ENCODE measurements around the gene ETV3. TPM values are rescaled to one million over a fixed set of nuclear protein-coding genes. Genes with fewer than 3 reads are reported as not detected.

Gene ETV3
- total RNA-seq, 2 donors from 2014 or later = 23.4 to 33.3 TPM

DNA sequence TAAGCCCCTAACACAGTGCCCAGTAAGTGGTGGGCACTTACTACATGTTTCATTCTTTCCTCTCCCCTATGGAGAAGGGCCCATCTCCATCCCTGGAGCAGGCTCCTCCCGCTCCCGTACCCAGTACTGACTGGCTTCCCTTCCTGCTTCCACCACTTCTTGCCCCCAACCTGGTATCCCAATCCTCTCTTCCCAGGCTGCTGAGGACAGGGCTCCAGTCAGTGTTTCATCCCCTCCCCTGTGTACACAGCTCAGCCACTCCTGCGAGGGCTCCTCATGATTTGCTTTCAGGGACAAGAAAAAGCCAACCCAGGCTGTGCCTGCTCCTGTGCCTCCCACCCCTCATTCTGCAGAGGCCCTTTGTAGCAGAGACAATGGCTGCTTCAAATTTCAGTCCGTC is 20.8 kb upstream of the ETV3 start:
- Histone ChIP-seq H3K4me1 (replicated peaks) (no peaks in the 10 kb centered on the region), H3K9me3 (no peaks in the 10 kb centered on the region), H3K4me3 (no peak overlapping the region), H3K27me3 (replicated peaks; ENCODE audit: insufficient read depth) (no peaks in the 10 kb centered on the region), H3K27ac (no peak overlapping the region), H3K36me3 (no peaks in the 10 kb centered on the region)
- DNase-seq (ENCODE audit: low spot score) = no peak
- intact Hi-C loops (cut with DNase I) = no loop called here
- TF ChIP-seq POLR2A (IDR thresholded peaks at IDR 0.05) (no peak), POLR2AphosphoS5 (IDR thresholded peaks at IDR 0.05) (no peak)
- TF ChIP-seq, protein P1, sequence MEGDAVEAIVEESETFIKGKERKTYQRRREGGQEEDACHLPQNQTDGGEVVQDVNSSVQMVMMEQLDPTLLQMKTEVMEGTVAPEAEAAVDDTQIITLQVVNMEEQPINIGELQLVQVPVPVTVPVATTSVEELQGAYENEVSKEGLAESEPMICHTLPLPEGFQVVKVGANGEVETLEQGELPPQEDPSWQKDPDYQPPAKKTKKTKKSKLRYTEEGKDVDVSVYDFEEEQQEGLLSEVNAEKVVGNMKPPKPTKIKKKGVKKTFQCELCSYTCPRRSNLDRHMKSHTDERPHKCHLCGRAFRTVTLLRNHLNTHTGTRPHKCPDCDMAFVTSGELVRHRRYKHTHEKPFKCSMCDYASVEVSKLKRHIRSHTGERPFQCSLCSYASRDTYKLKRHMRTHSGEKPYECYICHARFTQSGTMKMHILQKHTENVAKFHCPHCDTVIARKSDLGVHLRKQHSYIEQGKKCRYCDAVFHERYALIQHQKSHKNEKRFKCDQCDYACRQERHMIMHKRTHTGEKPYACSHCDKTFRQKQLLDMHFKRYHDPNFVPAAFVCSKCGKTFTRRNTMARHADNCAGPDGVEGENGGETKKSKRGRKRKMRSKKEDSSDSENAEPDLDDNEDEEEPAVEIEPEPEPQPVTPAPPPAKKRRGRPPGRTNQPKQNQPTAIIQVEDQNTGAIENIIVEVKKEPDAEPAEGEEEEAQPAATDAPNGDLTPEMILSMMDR (IDR thresholded peaks at IDR 0.05) = no peak
- WGBS = 63% methylated on average over 4 of the region's 4 CpGs

DNA sequence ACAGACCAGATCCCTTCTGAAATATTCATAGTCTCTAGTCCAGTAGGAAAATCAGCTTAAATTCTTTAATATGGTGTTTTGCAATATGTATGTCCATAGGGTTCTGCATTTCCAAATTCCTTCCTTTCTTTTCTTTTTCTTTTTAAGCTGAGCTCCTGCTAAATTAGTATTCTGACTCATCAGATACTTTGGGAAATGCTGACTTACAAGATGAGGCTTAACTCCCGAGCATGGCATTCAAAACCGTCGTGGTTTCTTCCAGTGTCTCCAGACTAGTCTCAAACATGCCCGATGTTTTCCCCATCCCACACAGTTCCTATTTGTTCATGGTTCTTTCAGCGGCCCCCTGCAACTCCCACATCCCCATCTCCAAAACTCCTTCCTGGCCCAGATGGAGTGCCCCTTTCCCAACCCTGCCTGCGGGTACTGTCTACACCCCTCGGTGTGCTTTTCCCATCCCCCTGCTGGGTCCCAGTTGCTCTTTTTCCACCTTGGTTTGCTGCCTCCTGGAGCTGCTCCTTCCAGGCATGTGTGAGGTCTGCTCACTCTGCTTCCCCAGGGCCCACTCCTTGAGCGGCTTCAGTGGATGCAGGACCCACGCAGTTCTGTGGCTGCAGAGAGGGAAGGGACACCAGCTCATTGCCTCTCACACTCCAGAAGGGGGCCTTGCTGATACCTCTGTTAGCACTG is 19.5 kb upstream of the ETV3 start:
- Histone ChIP-seq H3K36me3 (no peaks in the 10 kb centered on the region), H3K4me1 (replicated peaks) (no peaks in the 10 kb centered on the region), H3K4me3 (no peak overlapping the region), H3K27me3 (replicated peaks; ENCODE audit: insufficient read depth) (no peaks in the 10 kb centered on the region), H3K9me3 (no peaks in the 10 kb centered on the region), H3K27ac (no peak overlapping the region)
- TF ChIP-seq, protein P1 (IDR thresholded peaks at IDR 0.05) = no peak
- TF ChIP-seq POLR2A (IDR thresholded peaks at IDR 0.05) (no peak), POLR2AphosphoS5 (IDR thresholded peaks at IDR 0.05) (no peak)
- DNase-seq (ENCODE audit: low spot score) = no peak
- WGBS = 72% methylated on average over 9 of the region's 9 CpGs
- intact Hi-C loops (cut with DNase I) = no loop called here

DNA sequence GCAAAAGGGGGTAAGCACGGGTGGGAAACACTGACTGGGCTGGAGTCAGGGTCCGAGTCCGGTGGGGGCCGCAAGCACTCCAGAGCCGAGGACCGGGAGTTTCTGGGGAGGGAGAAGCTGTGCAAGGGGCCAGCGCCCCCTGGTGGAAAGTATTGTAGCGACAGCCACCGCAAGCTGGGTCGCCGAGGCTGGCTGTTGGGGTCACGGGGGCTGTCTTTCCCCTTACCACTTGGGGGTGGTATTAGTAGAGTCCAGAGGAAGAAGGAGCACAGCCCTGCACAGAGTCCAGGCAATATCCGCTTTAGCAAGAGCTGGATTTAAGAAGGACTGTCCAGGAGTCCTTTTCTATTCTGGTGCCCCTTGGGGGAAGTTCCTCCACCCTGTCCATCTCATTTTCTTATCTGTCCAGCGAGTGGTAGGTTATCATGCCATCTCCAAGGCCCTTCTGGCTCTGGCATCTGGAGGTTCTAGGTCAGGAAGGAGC is 17.9 kb upstream of the ETV3 start:
- intact Hi-C loops (cut with DNase I) = loop anchor here (1.0 kb wide), 1 partner anchor 66 kb away; no protein-coding TSS in a partner anchor

DNA sequence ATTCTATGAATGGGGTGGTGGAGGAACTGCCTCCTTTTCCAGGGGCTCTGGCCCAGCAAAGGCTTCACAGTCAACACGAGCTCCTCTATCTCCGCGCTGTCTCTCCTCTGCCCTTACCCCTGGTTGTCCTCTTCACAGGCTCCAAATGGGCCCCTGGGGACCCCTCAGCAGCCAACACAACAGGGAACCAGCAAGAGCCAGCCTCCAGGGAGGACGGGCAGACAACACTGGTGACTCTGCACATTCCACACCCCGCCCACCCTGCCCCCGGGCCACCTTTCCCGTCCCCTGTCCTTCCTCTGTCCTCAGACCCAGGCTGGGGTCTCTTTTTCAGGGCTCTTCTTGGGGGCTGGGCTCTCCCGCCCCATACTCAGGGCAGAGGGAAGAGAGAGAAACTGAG is 17.5 kb upstream of the ETV3 start:
- Histone ChIP-seq H3K4me3 (no peak overlapping the region), H3K36me3 (no peaks in the 10 kb centered on the region), H3K27ac (no peak overlapping the region), H3K9me3 (no peaks in the 10 kb centered on the region), H3K27me3 (replicated peaks; ENCODE audit: insufficient read depth) (no peaks in the 10 kb centered on the region), H3K4me1 (replicated peaks) (no peaks in the 10 kb centered on the region)
- no peak for DNase-seq (ENCODE audit: low spot score)
- intact Hi-C loops (cut with DNase I) = loop anchor here (1.0 kb wide), 1 partner anchor 65 kb away; no protein-coding TSS in a partner anchor
- WGBS = 24% methylated on average over 8 of the region's 8 CpGs
- TF ChIP-seq POLR2AphosphoS5 (IDR thresholded peaks at IDR 0.05) (no peak), POLR2A (IDR thresholded peaks at IDR 0.05) (no peak)
- TF ChIP-seq, protein P1 (IDR thresholded peaks at IDR 0.05) = no peak

More for the DNA sequence above, 17.9 kb upstream of the ETV3 start:
- Histone ChIP-seq H3K4me3 (no peak overlapping the region), H3K9me3 (no peaks in the 10 kb centered on the region), H3K36me3 (no peaks in the 10 kb centered on the region), H3K27me3 (replicated peaks; ENCODE audit: insufficient read depth) (no peaks in the 10 kb centered on the region), H3K4me1 (replicated peaks) (no peaks in the 10 kb centered on the region), H3K27ac (no peak overlapping the region)
- DNase-seq (ENCODE audit: low spot score) = peak; percentile 54
- 3% methylated on average over 14 of the region's 14 CpGs for WGBS
- TF ChIP-seq POLR2AphosphoS5 (IDR thresholded peaks at IDR 0.05) = no peak
- TF ChIP-seq, protein P1 (IDR thresholded peaks at IDR 0.05) = peak; percentile 92 to 100 (median 96)

Data from prostate gland (tissue), 2 donors.